Stomach smooth muscle (tissue), 2 donors: ENCODE measurements around the gene MFSD2A.

Experiments
- H3K27ac ChIP-seq: one replicate; pipeline ENCODE4 v1.7.0; 2013; ENCODE audit warnings: mild to moderate bottlenecking, low read length, inconsistent platforms
- H3K27me3 ChIP-seq, 2 donors: one replicate each; pipeline ENCODE4 v1.7.0; 2013; ENCODE audit warnings: low read length in 2 of 2; ENCODE audit not compliant: insufficient read depth in 2 of 2, control insufficient read depth in 1 of 2
- H3K36me3 ChIP-seq, 2 donors: one replicate each; pipeline ENCODE4 v1.7.0; 2013; ENCODE audit warnings: low read length in 2 of 2; ENCODE audit not compliant: control insufficient read depth in 2 of 2, insufficient read depth in 2 of 2
- H3K4me1 ChIP-seq: one replicate; pipeline ENCODE4 v1.7.0; 2013; ENCODE audit warnings: low read length; ENCODE audit not compliant: control insufficient read depth, insufficient read depth
- H3K4me3 ChIP-seq, 2 donors: one replicate each; pipeline ENCODE4 v1.7.0; 2013; ENCODE audit warnings: low read length in 2 of 2
- H3K9ac ChIP-seq, 2 donors: one replicate each; pipeline ENCODE4 v1.7.0; 2013; ENCODE audit warnings: low read length in 2 of 2, mild to moderate bottlenecking in 1 of 2
- H3K9me3 ChIP-seq, 2 donors: one replicate each; pipeline ENCODE4 v1.7.0; 2013; ENCODE audit warnings: low read length in 2 of 2; ENCODE audit not compliant: control insufficient read depth in 2 of 2
- donor health status: healthy.
- donor health status: Pancreatic carcinoma.

The MFSD2A gene

GRCh38 chr1:39925721-39926342, 29.1 kb upstream of the MFSD2A start:
- H3K4me3 ChIP-seq = no peak overlapping the region
- H3K27me3 ChIP-seq = peaks cover 6 to 11% of the 10 kb centered on the region in 2 donors
- no peak overlapping the region for H3K27ac ChIP-seq
- peaks cover 13% of the 10 kb centered on the region for H3K4me1 ChIP-seq
- no peaks in the 10 kb centered on the region for H3K36me3 ChIP-seq
- no peaks in the 10 kb centered on the region for H3K9me3 ChIP-seq
- no peak overlapping the region for H3K9ac ChIP-seq

- H3K4me3 ChIP-seq = no peak overlapping the region
- H3K27me3 ChIP-seq = peaks cover 6 to 11% of the 10 kb centered on the region in 2 donors
- H3K27ac ChIP-seq = no peak overlapping the region
- peaks cover 13% of the 10 kb centered on the region for H3K4me1 ChIP-seq
- H3K9ac ChIP-seq = no peak overlapping the region
- no peaks in the 10 kb centered on the region for H3K36me3 ChIP-seq
- H3K9me3 ChIP-seq = no peaks in the 10 kb centered on the region
Measured at GRCh38 chr1:39926343-39926793, 28.6 kb upstream of the MFSD2A start.

GRCh38 chr1:39926820-39927219, 28.1 kb upstream of the MFSD2A start:
- Histone ChIP-seq H3K4me3 (no peak overlapping the region), H3K9me3 (no peaks in the 10 kb centered on the region), H3K4me1 (peaks cover 13% of the 10 kb centered on the region), H3K9ac (no peak overlapping the region), H3K27ac (no peak overlapping the region), H3K36me3 (no peaks in the 10 kb centered on the region), H3K27me3 (peaks cover 6 to 7% of the 10 kb centered on the region in 2 donors)

- H3K9ac ChIP-seq = no peak overlapping the region
- peaks cover 9% of the 10 kb centered on the region for H3K4me1 ChIP-seq
- H3K9me3 ChIP-seq = no peaks in the 10 kb centered on the region
- no peak overlapping the region for H3K4me3 ChIP-seq
- peaks cover 0 to under 1% of the 10 kb centered on the region in 2 donors for H3K27me3 ChIP-seq
- no peaks in the 10 kb centered on the region for H3K36me3 ChIP-seq
- H3K27ac ChIP-seq = no peak overlapping the region
Measured at GRCh38 chr1:39927538-39927937, 27.4 kb upstream of the MFSD2A start.

GRCh38 chr1:39928809-39929587, 25.9 kb upstream of the MFSD2A start:
- Histone ChIP-seq H3K9me3 (no peaks in the 10 kb centered on the region), H3K4me1 (peaks cover 12% of the 10 kb centered on the region), H3K36me3 (no peaks in the 10 kb centered on the region), H3K27ac (no peak overlapping the region), H3K4me3 (no peak overlapping the region), H3K27me3 (no peaks in the 10 kb centered on the region), H3K9ac (no peak overlapping the region)

- Histone ChIP-seq H3K27ac (no peak overlapping the region), H3K4me3 (no peak overlapping the region), H3K36me3 (no peaks in the 10 kb centered on the region), H3K9me3 (no peaks in the 10 kb centered on the region), H3K4me1 (peaks cover 3% of the 10 kb centered on the region), H3K27me3 (no peaks in the 10 kb centered on the region), H3K9ac (no peak overlapping the region)
Measured at GRCh38 chr1:39933956-39934941, 20.7 kb upstream of the MFSD2A start.

GRCh38 chr1:39936724-39937491, 18.0 kb upstream of the MFSD2A start:
- Histone ChIP-seq H3K4me1 (peaks cover 3% of the 10 kb centered on the region), H3K4me3 (no peak overlapping the region), H3K27ac (no peak overlapping the region), H3K9me3 (no peaks in the 10 kb centered on the region), H3K36me3 (no peaks in the 10 kb centered on the region), H3K27me3 (no peaks in the 10 kb centered on the region), H3K9ac (no peak overlapping the region)

GRCh38 chr1:39938856-39939255, 16.1 kb upstream of the MFSD2A start:
- Histone ChIP-seq H3K27me3 (no peaks in the 10 kb centered on the region), H3K4me1 (no peaks in the 10 kb centered on the region), H3K9me3 (no peaks in the 10 kb centered on the region), H3K36me3 (no peaks in the 10 kb centered on the region), H3K27ac (no peak overlapping the region), H3K9ac (no peak overlapping the region), H3K4me3 (no peak overlapping the region)

- no peaks in the 10 kb centered on the region for H3K36me3 ChIP-seq
- H3K27ac ChIP-seq = no peak overlapping the region
- H3K9ac ChIP-seq = no peak overlapping the region
- H3K27me3 ChIP-seq = no peaks in the 10 kb centered on the region
- no peaks in the 10 kb centered on the region for H3K9me3 ChIP-seq
- no peak overlapping the region for H3K4me3 ChIP-seq
- no peaks in the 10 kb centered on the region for H3K4me1 ChIP-seq
Measured at GRCh38 chr1:39940253-39940652, 14.7 kb upstream of the MFSD2A start.
